ENCODE data around the gene UPB1.

DNA sequence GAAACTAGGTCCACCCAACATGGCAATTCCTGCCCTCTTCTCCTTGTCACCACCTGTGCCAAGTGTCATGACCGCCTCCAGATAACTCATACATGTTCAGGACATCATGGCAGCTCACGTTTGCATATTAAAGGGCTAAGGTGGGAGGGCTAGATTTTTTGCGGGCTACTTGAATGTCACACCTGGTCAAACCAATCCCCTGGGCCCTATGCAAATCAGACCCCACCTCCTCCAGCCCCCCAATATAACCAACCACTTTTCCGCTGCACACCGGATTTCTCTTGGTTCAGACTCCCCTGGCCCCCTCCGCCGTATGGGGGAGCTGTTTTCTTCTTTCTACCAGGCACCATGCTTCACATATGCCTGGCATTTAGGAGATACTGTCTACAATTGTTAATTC is 12.6 kb downstream of the UPB1 start:
- TF ChIP-seq, protein P1, sequence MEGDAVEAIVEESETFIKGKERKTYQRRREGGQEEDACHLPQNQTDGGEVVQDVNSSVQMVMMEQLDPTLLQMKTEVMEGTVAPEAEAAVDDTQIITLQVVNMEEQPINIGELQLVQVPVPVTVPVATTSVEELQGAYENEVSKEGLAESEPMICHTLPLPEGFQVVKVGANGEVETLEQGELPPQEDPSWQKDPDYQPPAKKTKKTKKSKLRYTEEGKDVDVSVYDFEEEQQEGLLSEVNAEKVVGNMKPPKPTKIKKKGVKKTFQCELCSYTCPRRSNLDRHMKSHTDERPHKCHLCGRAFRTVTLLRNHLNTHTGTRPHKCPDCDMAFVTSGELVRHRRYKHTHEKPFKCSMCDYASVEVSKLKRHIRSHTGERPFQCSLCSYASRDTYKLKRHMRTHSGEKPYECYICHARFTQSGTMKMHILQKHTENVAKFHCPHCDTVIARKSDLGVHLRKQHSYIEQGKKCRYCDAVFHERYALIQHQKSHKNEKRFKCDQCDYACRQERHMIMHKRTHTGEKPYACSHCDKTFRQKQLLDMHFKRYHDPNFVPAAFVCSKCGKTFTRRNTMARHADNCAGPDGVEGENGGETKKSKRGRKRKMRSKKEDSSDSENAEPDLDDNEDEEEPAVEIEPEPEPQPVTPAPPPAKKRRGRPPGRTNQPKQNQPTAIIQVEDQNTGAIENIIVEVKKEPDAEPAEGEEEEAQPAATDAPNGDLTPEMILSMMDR (IDR thresholded peaks at IDR 0.05), result no peak
- no peak for TF ChIP-seq POLR2A (IDR thresholded peaks at IDR 0.05)
